ENCODE results near the gene HAUS6. TPM values are rescaled to one million over a fixed set of nuclear protein-coding genes. Genes with fewer than 3 reads are reported as not detected.
A peak's percentile ranks its signal among the peaks of the same experiment; 100 is the strongest.

Gene HAUS6
- total and polyA plus RNA-seq, 2 of the 13 experiments (the other 11 are each of a cell fraction or from before 2014, with no cell fraction given), result 9.8 to 31.1 TPM

GRCh38 chr9:19151425-19152159 lies 48.9 kb upstream of the HAUS6 start (continued):
- TF ChIP-seq EED (CRISPR knock-in tag; IDR thresholded peaks at IDR 0.05) (no peak), ZNF782 (CRISPR knock-in tag; IDR thresholded peaks at IDR 0.05; ENCODE audit: borderline replicate concordance) (no peak), YEATS4 (CRISPR knock-in tag; IDR thresholded peaks at IDR 0.05; ENCODE audit: borderline replicate concordance) (peak; percentile 78), ZNF503 (CRISPR knock-in tag; IDR thresholded peaks at IDR 0.05) (peak; percentile 81; the same call in 1 of the 2 replicates), ZBTB49 (CRISPR knock-in tag; IDR thresholded peaks at IDR 0.05; ENCODE audit: borderline replicate concordance) (no peak), ZNF777 (CRISPR knock-in tag; IDR thresholded peaks at IDR 0.05) (no peak), ZNF331 (CRISPR knock-in tag; IDR thresholded peaks at IDR 0.05) (peak; percentile 80), ZNF496 (CRISPR knock-in tag; IDR thresholded peaks at IDR 0.05; ENCODE audit: insufficient replicate concordance) (no peak), ZNF33A (CRISPR knock-in tag; IDR thresholded peaks at IDR 0.05; ENCODE audit: borderline replicate concordance) (no peak), ZNF570 (CRISPR knock-in tag; IDR thresholded peaks at IDR 0.05; ENCODE audit: borderline replicate concordance) (no peak), TFAP4 (IDR thresholded peaks at IDR 0.05; ENCODE audit: borderline replicate concordance, low read depth) (peak; percentile 99), HOXA3 (CRISPR knock-in tag; IDR thresholded peaks at IDR 0.05) (peak; percentile 90; the same call in 1 of the 2 replicates), ZNF329 (CRISPR knock-in tag; IDR thresholded peaks at IDR 0.05; ENCODE audit: low read depth) (no peak), HMG20B (CRISPR knock-in tag; conservative IDR thresholded peaks at IDR 0.05) (peak; percentile 49; the same call in 1 of the 2 replicates), GLMP (CRISPR knock-in tag; IDR thresholded peaks at IDR 0.05; ENCODE audit: borderline replicate concordance) (no peak), CERS6 (CRISPR knock-in tag; IDR thresholded peaks at IDR 0.05) (no peak), ZNF746 (CRISPR knock-in tag; IDR thresholded peaks at IDR 0.05) (peak; percentile 33; the same call in 1 of the 2 replicates), HINFP (CRISPR knock-in tag; IDR thresholded peaks at IDR 0.05; ENCODE audit: low read depth) (0 out of 2 replicates have a peak, but pooled peaks have one; percentile 26), HOXD1 (CRISPR knock-in tag; IDR thresholded peaks at IDR 0.05) (no peak; the same call in 1 of the 2 replicates)

Measured in HepG2 (cell line).